ENCODE data around the gene HSPD1. TPM values are rescaled to one million over a fixed set of nuclear protein-coding genes. Genes with fewer than 3 reads are reported as not detected.

Gene HSPD1
- total and polyA plus RNA-seq, 2 of the 13 experiments (the other 11 are each of a cell fraction or from before 2014, with no cell fraction given), result 685 to 2,610 TPM

- TF ChIP-seq NFAT5 (CRISPR knock-in tag; IDR thresholded peaks at IDR 0.05) (peak; percentile 74), E2F2 (CRISPR knock-in tag; IDR thresholded peaks at IDR 0.05; ENCODE audit: borderline replicate concordance) (0 out of 2 replicates have a peak, but pooled peaks have one; percentile 18), AGO1 (IDR thresholded peaks at IDR 0.05; ENCODE audit: low read depth, low read length, poor library complexity, severe bottlenecking) (peak; percentile 97), EZH2 (conservative IDR thresholded peaks at IDR 0.05; ENCODE audit: low read depth, low read length) (no peak), HES4 (CRISPR knock-in tag; IDR thresholded peaks at IDR 0.05; ENCODE audit: borderline replicate concordance) (peak; percentile 95), TFAP4 (IDR thresholded peaks at IDR 0.05; ENCODE audit: borderline replicate concordance, low read depth) (peak; percentile 98), SMC3 (IDR thresholded peaks at IDR 0.05; ENCODE audit: low read length) (no peak), NR0B2 (CRISPR knock-in tag; IDR thresholded peaks at IDR 0.05) (peak; percentile 89; the same call in 1 of the 2 replicates), NRL (CRISPR knock-in tag; IDR thresholded peaks at IDR 0.05; ENCODE audit: borderline replicate concordance) (peak; percentile 96), GZF1 (CRISPR knock-in tag; IDR thresholded peaks at IDR 0.05) (peak; percentile 93; the same call in 1 of the 2 replicates), KDM5B (CRISPR knock-in tag; IDR thresholded peaks at IDR 0.05; ENCODE audit: borderline replicate concordance) (peak; percentile 99), ELF4 (CRISPR knock-in tag; IDR thresholded peaks at IDR 0.05; ENCODE audit: borderline replicate concordance) (peak; percentile 97), ZMYM2 (CRISPR knock-in tag; IDR thresholded peaks at IDR 0.05) (peak; percentile 95), HNRNPLL (IDR thresholded peaks at IDR 0.05; ENCODE audit: low read depth, low read length, poor library complexity, severe bottlenecking) (peak; percentile 97), REST (IDR thresholded peaks at IDR 0.05; ENCODE audit: borderline replicate concordance in 1 of 2, low read depth in 1 of 2, low read length in 2 of 2) (no peak; a peak in 2 of 4 replicates), SMARCC2 (IDR thresholded peaks at IDR 0.05) (no peak)
Measured at GRCh38 chr2:197515739-197516392, 16.2 kb upstream of the HSPD1 start, which contains the start of gene MOB4 (continued).
